ENCODE data around the gene UQCRHL. TPM values are rescaled to one million over a fixed set of nuclear protein-coding genes. Genes with fewer than 3 reads are reported as not detected.

UQCRHL gene
- total RNA-seq, 4 donors from 2014 or later = 1.2 to 2.4 (median 1.2) TPM

- TF ChIP-seq CTCF (IDR thresholded peaks at IDR 0.05 in 4 of 5, conservative IDR thresholded peaks at IDR 0.05 in 1 of 5) = no peak
- TF ChIP-seq POLR2A (IDR thresholded peaks at IDR 0.05) = no peak
- in situ Hi-C loops (cut with MboI; ENCODE audit: low sequenced_read_pairs in 4 of 4) (no loop called here), intact Hi-C loops (cut with DNase I; ENCODE audit: low total_unique reads) (no loop called here)
- Histone ChIP-seq H3K36me3 (no peaks in the 10 kb centered on the region), H3K4me3 (no peak overlapping the region), H3K27ac (peak overlapping the region in 3 of 4 donors; percentile 16 to 56 (median 31)), H3K4me1 (peaks cover 4 to 18% of the 10 kb centered on the region in 2 donors), H3K27me3 (no peaks in the 10 kb centered on the region), H3K9me3 (no peaks in the 10 kb centered on the region)
- DNase-seq = no peak
- peak; percentile 24 to 37 for ATAC-seq
Measured at GRCh38 chr1:15825800-15826199, 18.4 kb upstream of the UQCRHL start.

DNA sequence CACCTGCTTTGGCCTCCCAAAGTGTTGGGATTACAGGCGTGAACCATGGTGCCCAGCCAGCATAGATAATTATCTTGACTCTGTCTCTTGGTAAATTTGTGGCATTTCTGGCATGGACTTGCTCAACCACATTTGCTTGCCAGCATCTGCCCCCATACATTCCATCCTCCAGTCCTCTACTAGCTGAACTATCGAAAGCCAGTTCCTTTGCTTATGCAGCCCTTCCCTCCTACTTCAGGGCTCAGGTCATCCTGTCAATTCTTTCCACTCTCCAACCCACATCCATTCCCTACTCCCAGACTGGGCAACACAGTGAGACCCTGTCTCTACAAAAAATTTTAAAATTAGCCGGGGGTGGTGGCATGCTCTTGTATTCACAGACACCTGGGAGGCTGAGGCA, 13.0 kb upstream of the UQCRHL start:
- H3K27ac ChIP-seq = no peak overlapping the region
- no peaks in the 10 kb centered on the region for H3K36me3 ChIP-seq
- no peaks in the 10 kb centered on the region for H3K9me3 ChIP-seq
- H3K27me3 ChIP-seq = no peaks in the 10 kb centered on the region
- ATAC-seq (no peak), DNase-seq (no peak)
- peaks cover 0 to 7% of the 10 kb centered on the region in 2 donors for H3K4me1 ChIP-seq
- TF ChIP-seq CTCF (IDR thresholded peaks at IDR 0.05 in 4 of 5, conservative IDR thresholded peaks at IDR 0.05 in 1 of 5) (no peak), POLR2A (IDR thresholded peaks at IDR 0.05) (no peak)
- H3K4me3 ChIP-seq = no peak overlapping the region
- in situ Hi-C loops (cut with MboI; ENCODE audit: low sequenced_read_pairs in 4 of 4) = loop anchor here in 2 of 4 donors (25.0 kb wide), 3 partner anchors 142 to 242 kb away; partner anchors contain the start of genes FAM131C (in 1 of the 2) and ZBTB17 (in 1 of the 2)
- intact Hi-C loops (cut with DNase I; ENCODE audit: low total_unique reads) = no loop called here

- no peak overlapping the region for H3K4me3 ChIP-seq
- TF ChIP-seq POLR2A (IDR thresholded peaks at IDR 0.05) (no peak), CTCF (IDR thresholded peaks at IDR 0.05 in 4 of 5, conservative IDR thresholded peaks at IDR 0.05 in 1 of 5) (no peak)
- no peaks in the 10 kb centered on the region for H3K27me3 ChIP-seq
- in situ Hi-C loops (cut with MboI; ENCODE audit: low sequenced_read_pairs in 4 of 4) = loop anchor here (10.0 to 25.0 kb wide), 5 partner anchors 146 to 246 kb away; partner anchors contain the start of genes FAM131C (in 1 of the 4) and ZBTB17 (in 1 of the 4)
- peaks cover 0 to 2% of the 10 kb centered on the region in 2 donors for H3K4me1 ChIP-seq
- H3K27ac ChIP-seq = no peak overlapping the region
- ATAC-seq (no peak), DNase-seq (no peak)
- intact Hi-C loops (cut with DNase I; ENCODE audit: low total_unique reads) = loop anchor here (5.0 kb wide), 4 partner anchors 96 to 231 kb away; partner anchors contain the start of gene ZBTB17
- no peaks in the 10 kb centered on the region for H3K36me3 ChIP-seq
- no peaks in the 10 kb centered on the region for H3K9me3 ChIP-seq
Measured at GRCh38 chr1:15816674-15817073, 9.2 kb upstream of the UQCRHL start.

GRCh38 chr1:15810073-15810472, 2.6 kb upstream of the UQCRHL start:
- intact Hi-C loops (cut with DNase I; ENCODE audit: low total_unique reads) (no loop called here), in situ Hi-C loops (cut with MboI; ENCODE audit: low sequenced_read_pairs in 4 of 4) (loop anchor here (10.0 to 25.0 kb wide), 5 partner anchors 152 to 252 kb away; partner anchors contain the start of genes FAM131C (in 1 of the 4) and ZBTB17 (in 1 of the 4))
- Histone ChIP-seq H3K4me1 (no peaks in the 10 kb centered on the region), H3K4me3 (no peak overlapping the region), H3K27ac (no peak overlapping the region), H3K36me3 (no peaks in the 10 kb centered on the region), H3K27me3 (no peaks in the 10 kb centered on the region), H3K9me3 (no peaks in the 10 kb centered on the region)
- peak; percentile 45 to 70 for ATAC-seq
- DNase-seq = no peak
- TF ChIP-seq CTCF (IDR thresholded peaks at IDR 0.05 in 4 of 5, conservative IDR thresholded peaks at IDR 0.05 in 1 of 5) (no peak), POLR2A (IDR thresholded peaks at IDR 0.05) (no peak)
